ENCODE data around the gene BMX.
A peak's percentile ranks its signal among the peaks of the same experiment; 100 is the strongest.

Gene BMX

DNA sequence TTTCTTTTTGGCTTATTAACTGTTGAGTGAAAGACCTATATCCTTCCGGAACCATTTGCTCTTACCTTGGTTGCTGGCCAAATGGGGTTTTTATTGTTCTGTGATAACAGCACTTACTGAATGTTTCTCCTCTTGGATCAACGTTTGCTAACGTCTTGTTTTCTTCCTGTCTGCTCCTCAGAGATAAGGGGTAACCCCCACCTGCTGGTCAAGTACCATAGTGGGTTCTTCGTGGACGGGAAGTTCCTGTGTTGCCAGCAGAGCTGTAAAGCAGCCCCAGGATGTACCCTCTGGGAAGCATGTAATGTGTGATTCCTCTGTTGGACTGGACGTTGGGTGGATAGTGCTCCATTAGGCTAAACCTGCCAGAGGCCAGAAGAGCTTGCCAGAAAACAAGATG is 15.3 kb downstream of the BMX start:
- H3K4me3 ChIP-seq (ENCODE audit: low read length): no peak overlapping the region
- no peak for TF ChIP-seq CTCF (conservative IDR thresholded peaks at IDR 0.05; ENCODE audit: low read length)
- no peak for DNase-seq (ENCODE audit: low read depth)

DNA sequence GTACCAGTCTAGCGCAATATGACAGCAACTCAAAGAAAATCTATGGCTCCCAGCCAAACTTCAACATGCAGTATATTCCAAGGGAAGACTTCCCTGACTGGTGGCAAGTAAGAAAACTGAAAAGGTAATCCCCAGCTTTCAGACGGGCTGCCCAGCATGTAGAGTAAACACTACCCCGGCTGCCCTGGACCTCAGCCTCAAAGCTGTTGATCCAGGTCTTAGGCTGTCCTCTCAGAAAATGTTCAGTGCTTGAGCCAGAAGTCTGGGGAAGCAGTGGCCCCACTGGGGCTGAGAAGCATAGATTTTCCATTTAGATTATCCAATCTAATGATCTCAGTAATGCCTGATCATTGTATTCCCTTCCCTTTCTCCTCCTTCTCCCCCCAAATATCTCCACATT is 21.9 kb downstream of the BMX start:
- H3K4me3 ChIP-seq (ENCODE audit: low read length): no peak overlapping the region
- no peak for DNase-seq (ENCODE audit: low read depth)
- TF ChIP-seq CTCF (conservative IDR thresholded peaks at IDR 0.05; ENCODE audit: low read length): no peak

- no peak for TF ChIP-seq CTCF (conservative IDR thresholded peaks at IDR 0.05; ENCODE audit: low read length)
- no peak overlapping the region for H3K4me3 ChIP-seq (ENCODE audit: low read length)
- no peak for DNase-seq (ENCODE audit: low read depth)
These were observed 22.5 kb downstream of the BMX start for GRCh38 chrX:15523088-15523487.

GRCh38 chrX:15524417-15524816 is 23.8 kb downstream of the BMX start:
- H3K4me3 ChIP-seq (ENCODE audit: low read length): no peak overlapping the region
- TF ChIP-seq CTCF (conservative IDR thresholded peaks at IDR 0.05; ENCODE audit: low read length): no peak
- peak; percentile 31 for DNase-seq (ENCODE audit: low read depth)

DNA sequence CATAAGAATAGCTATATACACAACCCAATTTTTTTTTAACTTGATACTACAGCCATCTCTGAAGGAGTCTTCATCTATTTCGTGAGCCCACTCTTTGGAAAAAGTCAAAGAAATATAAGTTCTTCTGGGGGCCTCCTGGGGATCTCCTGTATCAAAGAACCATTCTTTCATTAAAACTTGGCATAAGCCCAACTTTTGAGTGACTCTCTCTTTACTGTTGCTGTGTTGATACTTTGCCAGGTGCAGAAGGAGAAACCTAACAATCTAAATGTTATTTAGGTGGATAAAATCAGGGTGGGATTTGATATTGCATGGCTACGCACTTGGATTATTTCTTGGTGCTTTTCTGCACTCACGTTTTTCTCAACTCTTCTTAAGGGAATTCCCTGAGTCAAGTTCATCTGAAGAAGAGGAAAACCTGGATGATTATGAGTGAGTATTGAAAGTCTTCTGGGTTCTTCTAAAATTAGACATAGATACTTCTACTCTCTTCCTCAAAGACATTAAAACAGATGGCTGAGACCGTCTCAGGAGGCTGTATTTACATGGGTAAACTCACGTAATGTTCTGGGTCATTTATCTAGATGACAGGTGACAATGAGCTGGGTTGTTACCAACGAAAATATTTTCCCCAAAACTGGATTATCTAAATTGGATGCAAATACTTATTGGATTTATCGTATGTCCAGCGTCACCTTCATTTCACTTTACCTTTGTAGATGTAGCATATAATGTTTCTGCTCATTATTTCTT is 25.2 kb downstream of the BMX start:
- no peak overlapping the region for H3K4me3 ChIP-seq (ENCODE audit: low read length)
- DNase-seq (ENCODE audit: low read depth): no peak
- no peak for TF ChIP-seq CTCF (conservative IDR thresholded peaks at IDR 0.05; ENCODE audit: low read length)

DNA sequence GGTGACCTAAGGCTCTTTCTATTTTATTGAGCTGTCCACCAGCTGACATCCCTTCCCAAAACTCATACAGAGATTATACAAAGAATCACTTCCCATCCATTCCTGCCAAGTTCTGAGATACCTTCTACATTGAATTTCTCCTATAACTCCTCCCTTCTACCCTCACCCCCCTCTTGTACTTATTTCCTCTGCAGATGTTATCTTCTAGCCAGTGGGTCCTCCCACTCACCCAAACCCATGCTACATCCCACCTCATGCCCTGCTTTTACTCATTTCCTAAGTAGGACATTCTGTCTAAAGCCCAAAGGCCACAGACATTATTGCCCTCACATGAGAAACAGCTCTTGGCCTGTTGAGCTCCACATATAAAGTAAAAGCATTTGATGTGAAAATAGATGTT is 28.6 kb downstream of the BMX start:
- no peak for TF ChIP-seq CTCF (conservative IDR thresholded peaks at IDR 0.05; ENCODE audit: low read length)
- H3K4me3 ChIP-seq (ENCODE audit: low read length): no peak overlapping the region
- no peak for DNase-seq (ENCODE audit: low read depth)

- no peak for TF ChIP-seq CTCF (conservative IDR thresholded peaks at IDR 0.05; ENCODE audit: low read length)
- no peak for DNase-seq (ENCODE audit: low read depth)
- no peak overlapping the region for H3K4me3 ChIP-seq (ENCODE audit: low read length)
These were observed 29.7 kb downstream of the BMX start for GRCh38 chrX:15530318-15530717.

Data from AG10803 (cell line).